ENCODE data around the gene NDUFC1. TPM values are rescaled to one million over a fixed set of nuclear protein-coding genes. Genes with fewer than 3 reads are reported as not detected.

Gene NDUFC1
- polyA plus RNA-seq, 1 experiment, result 54.2 TPM

DNA sequence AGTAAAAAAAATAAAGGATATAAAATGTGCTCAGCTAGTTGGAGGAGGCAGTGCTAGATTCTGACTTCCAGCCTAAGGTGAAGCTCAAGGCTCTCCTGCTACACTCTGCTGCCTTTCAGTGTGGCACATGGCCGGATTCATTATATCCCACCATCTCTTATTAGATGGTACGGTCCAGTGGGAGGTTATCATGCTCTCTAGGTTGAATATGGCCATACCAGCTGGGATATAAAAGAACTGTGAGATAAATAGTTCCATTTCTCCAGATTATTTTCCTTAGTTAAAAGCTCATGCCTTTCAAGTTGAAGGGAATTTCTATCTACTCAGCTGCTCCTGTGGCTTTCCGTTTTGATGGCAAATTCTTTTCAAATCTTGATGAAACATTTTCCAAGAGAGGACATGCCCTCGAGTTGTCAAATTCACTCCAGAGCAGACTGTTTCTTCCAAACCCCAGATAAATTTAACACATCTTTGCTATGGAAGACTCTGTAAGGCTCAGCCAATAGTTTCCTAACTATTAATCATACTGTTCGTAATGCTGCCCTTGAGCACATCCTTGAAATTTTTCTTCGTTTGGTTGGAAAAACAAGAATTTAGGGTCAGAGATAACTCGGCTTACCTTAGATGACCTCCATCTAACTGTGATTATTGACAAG, 20.1 kb downstream of the NDUFC1 start:
- no peak for DNase-seq (ENCODE audit: low read depth)
- Histone ChIP-seq H3K36me3 (ENCODE audit: control insufficient read depth, insufficient read depth, low read length) (no peaks in the 10 kb centered on the region), H3K4me3 (ENCODE audit: low read depth, low read length) (no peak overlapping the region), H3K27me3 (ENCODE audit: control insufficient read depth, insufficient read depth, low read length) (no peaks in the 10 kb centered on the region)
- ChIA-PET CTCF (interaction anchor here (0.7 to 4.3 kb wide), 9 partner anchors 14 to 259 kb away, joined by 3 to 19 read pairs (median 3); no protein-coding TSS in a partner anchor), POLR2A (interaction anchor here (0.6 kb wide), 1 partner anchor 788 kb away, joined by 4 read pairs; no protein-coding TSS in a partner anchor)
- TF ChIP-seq, protein P1, sequence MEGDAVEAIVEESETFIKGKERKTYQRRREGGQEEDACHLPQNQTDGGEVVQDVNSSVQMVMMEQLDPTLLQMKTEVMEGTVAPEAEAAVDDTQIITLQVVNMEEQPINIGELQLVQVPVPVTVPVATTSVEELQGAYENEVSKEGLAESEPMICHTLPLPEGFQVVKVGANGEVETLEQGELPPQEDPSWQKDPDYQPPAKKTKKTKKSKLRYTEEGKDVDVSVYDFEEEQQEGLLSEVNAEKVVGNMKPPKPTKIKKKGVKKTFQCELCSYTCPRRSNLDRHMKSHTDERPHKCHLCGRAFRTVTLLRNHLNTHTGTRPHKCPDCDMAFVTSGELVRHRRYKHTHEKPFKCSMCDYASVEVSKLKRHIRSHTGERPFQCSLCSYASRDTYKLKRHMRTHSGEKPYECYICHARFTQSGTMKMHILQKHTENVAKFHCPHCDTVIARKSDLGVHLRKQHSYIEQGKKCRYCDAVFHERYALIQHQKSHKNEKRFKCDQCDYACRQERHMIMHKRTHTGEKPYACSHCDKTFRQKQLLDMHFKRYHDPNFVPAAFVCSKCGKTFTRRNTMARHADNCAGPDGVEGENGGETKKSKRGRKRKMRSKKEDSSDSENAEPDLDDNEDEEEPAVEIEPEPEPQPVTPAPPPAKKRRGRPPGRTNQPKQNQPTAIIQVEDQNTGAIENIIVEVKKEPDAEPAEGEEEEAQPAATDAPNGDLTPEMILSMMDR (IDR thresholded peaks at IDR 0.05; ENCODE audit: insufficient read depth, low read depth, low read length), result no peak

DNA sequence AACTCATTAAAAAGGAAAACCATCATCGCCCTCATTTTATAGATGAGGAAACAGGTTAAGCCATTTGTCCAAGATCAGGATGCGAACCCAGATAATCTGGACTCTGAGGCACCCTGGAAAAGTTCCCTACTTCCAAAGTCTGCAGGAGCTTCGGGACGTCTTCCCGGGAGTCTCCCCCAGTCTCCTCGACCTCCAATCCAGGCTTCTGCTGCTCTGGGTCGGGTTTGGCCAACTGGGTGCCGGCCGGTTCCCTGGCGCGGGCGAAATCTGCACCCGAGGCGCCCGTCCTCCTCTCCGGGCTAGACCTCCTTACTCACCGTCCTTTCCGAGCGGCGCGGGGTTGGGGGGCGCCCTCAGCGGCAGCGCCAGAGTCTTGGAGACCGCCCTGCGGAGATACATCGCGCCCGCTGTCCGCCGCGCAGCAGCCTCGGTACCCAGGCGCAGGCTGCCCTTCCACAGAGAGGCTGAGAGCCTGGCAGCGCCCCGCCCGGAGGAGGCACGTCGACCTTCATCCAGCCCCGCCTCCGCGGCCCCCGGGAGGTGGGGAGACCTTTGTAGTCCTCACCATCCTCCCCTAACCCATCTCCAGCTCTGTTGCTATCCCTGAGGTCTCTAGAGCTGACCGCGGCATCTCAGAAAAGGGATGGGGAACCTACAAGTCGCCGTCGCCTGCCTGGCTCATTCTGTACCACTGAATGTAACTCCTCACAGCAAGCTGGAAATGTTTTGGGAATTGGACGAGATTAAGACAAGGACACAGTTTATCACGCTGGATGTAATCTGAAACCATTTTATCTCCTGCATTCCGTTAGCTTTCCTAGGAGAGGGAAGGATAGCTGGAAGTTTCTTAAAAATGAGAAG, 22.3 kb downstream of the NDUFC1 start, which contains the start of gene MGARP:
MGARP (minus strand) TSS at position 466 of the 861 bp plus-strand sequence; CDS start at position 399, 67 bp downstream.
- CTCF ChIA-PET, result interaction anchor here (0.9 to 4.3 kb wide), 6 partner anchors 10 to 36 kb away, joined by 3 to 19 read pairs (median 4); partner anchors contain the start of gene NAA15
- DNase-seq (ENCODE audit: low read depth), result no peak

DNA sequence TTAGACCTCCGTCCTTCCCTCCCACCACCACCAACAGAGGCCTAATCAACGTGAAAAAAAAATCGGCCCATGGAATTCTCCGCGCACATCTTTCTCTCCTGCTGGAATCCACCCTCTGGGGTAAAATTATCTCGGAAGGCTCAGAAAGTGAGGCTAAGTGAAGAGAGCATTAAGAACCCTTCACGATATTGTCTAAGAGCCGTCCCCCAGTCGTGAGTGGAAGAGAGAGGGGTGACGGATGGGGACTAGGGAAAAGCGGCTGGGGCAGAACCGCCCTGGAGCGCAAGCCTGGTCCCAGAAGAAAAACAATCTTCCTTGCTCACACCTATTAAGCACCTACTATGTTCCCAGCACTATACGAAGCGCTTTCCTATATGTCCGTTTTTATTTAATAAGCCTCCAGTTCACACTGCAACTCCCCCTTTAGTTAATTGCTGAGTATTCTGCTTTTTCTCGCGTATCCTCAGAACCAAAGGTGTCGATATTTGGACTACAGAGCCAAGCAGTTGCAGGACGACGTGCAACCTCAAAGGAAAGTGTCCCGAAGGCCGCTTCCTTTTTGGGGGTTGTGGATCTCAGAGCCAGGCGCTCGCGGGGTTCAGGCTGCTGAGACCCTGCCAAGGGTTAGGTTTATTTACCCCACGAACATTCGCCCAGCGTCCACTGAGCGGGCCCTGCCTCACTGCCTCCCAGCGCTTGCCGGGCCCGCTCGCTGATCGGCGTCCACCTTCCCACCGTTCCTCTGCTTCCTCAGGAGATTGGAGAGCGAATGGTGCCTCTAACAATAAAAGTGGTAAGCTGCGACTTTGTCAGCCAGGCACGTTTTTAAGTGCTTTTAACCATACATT, 23.1 kb downstream of the NDUFC1 start:
- Histone ChIP-seq H3K4me3 (ENCODE audit: low read depth, low read length) (peak overlapping the region; percentile 59), H3K27me3 (ENCODE audit: control insufficient read depth, insufficient read depth, low read length) (no peaks in the 10 kb centered on the region), H3K36me3 (ENCODE audit: control insufficient read depth, insufficient read depth, low read length) (no peaks in the 10 kb centered on the region)
- CTCF ChIA-PET, result interaction anchor here (1.7 to 2.1 kb wide), 2 partner anchors 11 to 28 kb away, joined by 4 to 6 read pairs; no protein-coding TSS in a partner anchor
- DNase-seq (ENCODE audit: low read depth), result no peak
- POLR2A ChIA-PET, result no interaction called here
- TF ChIP-seq, protein P1 (IDR thresholded peaks at IDR 0.05; ENCODE audit: insufficient read depth, low read depth, low read length), result no peak

More for the DNA sequence above, 22.3 kb downstream of the NDUFC1 start, which contains the start of gene MGARP:
- H3K36me3 ChIP-seq (ENCODE audit: control insufficient read depth, insufficient read depth, low read length), result no peaks in the 10 kb centered on the region
- H3K27me3 ChIP-seq (ENCODE audit: control insufficient read depth, insufficient read depth, low read length), result no peaks in the 10 kb centered on the region
- TF ChIP-seq, protein P1 (IDR thresholded peaks at IDR 0.05; ENCODE audit: insufficient read depth, low read depth, low read length), result no peak
- peak within 1 kb of the TSS; percentile 59 for H3K4me3 ChIP-seq (ENCODE audit: low read depth, low read length)
- POLR2A ChIA-PET, result no interaction called here

DNA sequence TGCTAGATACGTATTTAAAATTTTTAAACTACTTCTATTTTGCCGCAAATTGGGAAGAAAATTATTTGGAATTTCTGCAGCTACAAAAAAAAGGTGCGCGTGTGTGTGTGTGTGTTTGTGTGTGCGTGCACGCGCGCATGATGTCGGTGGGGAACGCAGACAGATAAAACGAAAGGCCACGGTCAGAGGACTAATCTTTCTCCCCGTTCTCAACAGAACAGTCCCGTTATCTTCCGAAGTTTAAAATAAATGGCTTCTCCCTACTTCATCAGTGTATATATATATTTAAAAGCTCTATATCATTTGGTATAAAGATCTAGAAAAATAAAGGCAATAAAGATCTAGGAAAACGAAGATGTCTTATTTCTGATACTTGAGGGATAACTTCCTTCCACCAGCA, 23.8 kb downstream of the NDUFC1 start:
- TF ChIP-seq, protein P1 (IDR thresholded peaks at IDR 0.05; ENCODE audit: insufficient read depth, low read depth, low read length), result no peak
- H3K4me3 ChIP-seq (ENCODE audit: low read depth, low read length), result no peak overlapping the region
- no peak for DNase-seq (ENCODE audit: low read depth)
- ChIA-PET POLR2A (no interaction called here), CTCF (no interaction called here)
- no peaks in the 10 kb centered on the region for H3K27me3 ChIP-seq (ENCODE audit: control insufficient read depth, insufficient read depth, low read length)
- no peaks in the 10 kb centered on the region for H3K36me3 ChIP-seq (ENCODE audit: control insufficient read depth, insufficient read depth, low read length)
